GM12878 (cell line): ENCODE results near the gene GRAMD2B. TPM values are rescaled to one million over a fixed set of nuclear protein-coding genes. Genes with fewer than 3 reads are reported as not detected.

Experiments used
- ATAC-seq: fragments of 200-7000 bp; cut with Tn5 transposase; 3 replicates; pipeline ENCODE4 v1.9.1; 2020; ENCODE audit warnings: mild to moderate bottlenecking, moderate library complexity
- BruUV-seq: library from RNA; stranded (reverse); fragments of 400-500 nt; replicated peaks from 2 replicates; lab custom pipeline; 2021; lab: Mats Ljungman, UMichigan
- CTCF ChIA-PET: fragments of 300-600 bp; sonication (Branson Sonifier 250); formaldehyde crosslinking; extraction: SDS; loops from one replicate; lab custom pipeline; 2021; ENCODE audit warnings: inconsistent platforms; lab: Yijun Ruan, JAX
- POLR2A ChIA-PET: fragments of 350-600 bp; formaldehyde crosslinking; extraction: SDS; loops from one replicate; lab custom pipeline; 2021; ENCODE audit warnings: inconsistent platforms; lab: Charles Lee
- RAD21 ChIA-PET: fragments of 300-600 bp; sonication (Branson Sonifier 250); formaldehyde crosslinking; loops from one replicate; lab custom pipeline; 2023; ENCODE audit warnings: antibody characterized with exemption; ENCODE audit not compliant: unreplicated experiment; lab: Charles Lee
- SMC1A ChIA-PET: fragments of 300-600 bp; sonication (Branson Sonifier 250); formaldehyde crosslinking; loops from one replicate; lab custom pipeline; 2023; ENCODE audit not compliant: unreplicated experiment, uncharacterized antibody; lab: Charles Lee
- DNase-seq: peaks from one replicate; pipeline ENCODE4 v3.0.0-alpha.2; 2011; ENCODE audit warnings: low read depth, low spot score
- FAIRE-seq: peaks from 3 replicates; lab custom pipeline; 2011; peaks lifted over from hg19 to GRCh38; lab: Jason Lieb, UNC
- H2AFZ ChIP-seq: 2 replicates; pipeline ENCODE4 v1.6.0; 2011; ENCODE audit warnings: low read depth, low read length, control low read depth; ENCODE audit not compliant: control insufficient read depth
- H3K27ac ChIP-seq: 2 replicates; pipeline ENCODE4 v1.5.1; 2011; ENCODE audit warnings: control low read depth; ENCODE audit not compliant: control insufficient read depth, insufficient read depth
- H3K27me3 ChIP-seq, 2 experiments: replicated peaks in 1 of 2; 2 replicates each; pipeline versions ENCODE4 v1.6.0 to v1.6.1; 2011; ENCODE audit warnings: low read length in 1 of 2; ENCODE audit not compliant: control insufficient read depth in 2 of 2, insufficient read depth in 2 of 2
- H3K36me3 ChIP-seq, 2 experiments: 2 replicates each; pipeline ENCODE4 v1.5.1; 2011; ENCODE audit warnings: low read length in 1 of 2; ENCODE audit not compliant: control insufficient read depth in 2 of 2, insufficient read depth in 2 of 2
- H3K4me1 ChIP-seq: 2 replicates; pipeline ENCODE4 v1.6.1; 2011; ENCODE audit warnings: mild to moderate bottlenecking, low read length, moderate library complexity, mixed read lengths; ENCODE audit not compliant: control insufficient read depth, insufficient read depth
- H3K4me2 ChIP-seq: 2 replicates; pipeline ENCODE4 v1.6.0; 2011; ENCODE audit warnings: control low read depth; ENCODE audit not compliant: control insufficient read depth, insufficient read depth
- H3K4me3 ChIP-seq: fragments of 200-600 bp; sonication (generic); 2 replicates; pipeline ENCODE4 v1.5.1; 2016
- H3K79me2 ChIP-seq: 2 replicates; pipeline ENCODE4 v1.6.0; 2011; ENCODE audit warnings: low read length; ENCODE audit not compliant: control insufficient read depth, insufficient read depth
- H3K9ac ChIP-seq: 2 replicates; pipeline ENCODE4 v1.8.0; 2011; ENCODE audit warnings: low read length, control low read depth, mixed read lengths; ENCODE audit not compliant: control insufficient read depth, insufficient read depth
- H3K9me3 ChIP-seq: replicated peaks from 3 replicates; pipeline ENCODE4 v1.5.1; 2011; ENCODE audit warnings: mild to moderate bottlenecking, low read length; ENCODE audit not compliant: control insufficient read depth, insufficient read depth
- H4K20me1 ChIP-seq: 2 replicates; pipeline ENCODE4 v1.6.0; 2011; ENCODE audit not compliant: control insufficient read depth, insufficient read depth
- CREB1 ChIP-seq: IDR thresholded peaks from 2 replicates; pipeline ENCODE4 v1.6.1; 2012; ENCODE audit warnings: low read depth, mild to moderate bottlenecking, inconsistent platforms
- EP300 ChIP-seq, 2 experiments: fragments of 150-350 bp in 1 of 2; IDR thresholded peaks; 2 replicates each; pipeline ENCODE4 v1.6.1; 2011 to 2012; ENCODE audit warnings: low read depth in 2 of 2, low read length in 2 of 2, borderline replicate concordance in 1 of 2, improper control_type of control experiment in 1 of 2, inconsistent platforms in 1 of 2; ENCODE audit not compliant: control insufficient read depth in 1 of 2
- IRF4 ChIP-seq: IDR thresholded peaks from 2 replicates; pipeline ENCODE4 v1.6.1; 2011; ENCODE audit warnings: low read depth, low read length
- MYC ChIP-seq: IDR thresholded peaks from 2 replicates; pipeline ENCODE4 v1.6.1; 2011; ENCODE audit warnings: mild to moderate bottlenecking, low read length, moderate library complexity, inconsistent platforms; ENCODE audit not compliant: insufficient read depth, insufficient replicate concordance, insufficient read length, severe bottlenecking
- PKNOX1 ChIP-seq: fragments of 450-650 bp; IDR thresholded peaks from 2 replicates; pipeline ENCODE4 v1.6.1; 2016; ENCODE audit warnings: mild to moderate bottlenecking
- ZNF384 ChIP-seq: IDR thresholded peaks from 2 replicates; pipeline ENCODE4 v1.6.1; 2012; ENCODE audit warnings: low read depth, mild to moderate bottlenecking, low read length, improper control_type of control experiment, borderline replicate concordance
- WGBS: methylation state at CpG from one replicate; pipeline ENCODE4 v1.1.6; 2016; ENCODE audit warnings: low lambda C conversion rate; ENCODE audit not compliant: insufficient replicate concordance, insufficient coverage; ENCODE audit errors: missing lambda C conversion rate; 5-methylcytosine and 5-hydroxymethylcytosine counted together
- in situ Hi-C: fragments of 300-500 bp; cut with MboI; formaldehyde crosslinking; loops from 9 replicates; pipeline ENCODE4 v1.14.3; 2018; ENCODE audit warnings: mixed read lengths
- intact Hi-C: fragments of 100-400 bp; cut with micrococcal nuclease; formaldehyde crosslinking; loops from one replicate; pipeline ENCODE4 v1.14.2; 2022; ENCODE audit not compliant: unreplicated experiment
- polyA plus RNA-seq, 11 experiments: library from polyadenylated mRNA; depleted of rRNA in 4 of 11; unstranded in 6 of 11; stranded (reverse) in 5 of 11; fragments of >200 nt; fragmentation: Nextera tagmentation in 4 of 11; fragmentation: Illumina TruSeq in 1 of 11; extraction: Ambion mirVana in 4 of 11; extraction: Trizol in 1 of 11; gene quantifications; 1 replicate in 1 of 11; 2 replicates in 10 of 11; pipeline versions ENCODE4 v1.2.1 to v1.2.3, GENCODE V29; 2011 to 2016; ENCODE audit warnings: inconsistent platforms in 2 of 11, missing spikeins in 2 of 11, low read depth in 1 of 11
- total RNA-seq, 4 experiments: library from RNA; depleted of rRNA in 3 of 4; stranded (reverse); fragments of >200 nt in 3 of 4; fragmentation: Illumina TruSeq in 1 of 4; extraction: Trizol in 1 of 4; gene quantifications; 2 replicates each; pipeline versions ENCODE4 v1.2.1 to v1.2.3, GENCODE V29; 2013 to 2021
- TF ChIP-seq, protein P1 (sequence below): IDR thresholded peaks from 2 replicates; pipeline ENCODE4 v1.6.1; 2012; ENCODE audit warnings: low read depth, low read length, improper control_type of control experiment

The GRAMD2B gene
- total and polyA plus RNA-seq, 10 of the 15 experiments (the other 5 are each of a cell fraction or from before 2014, with no cell fraction given): 1.9 to 21.5 (median 8.4) TPM

- TF ChIP-seq CREB1 (no peak), IRF4 (no peak), MYC (no peak), EP300 (IDR thresholded peaks at IDR 0.05; ENCODE audit: borderline replicate concordance in 1 of 2, control insufficient read depth in 1 of 2, low read depth in 2 of 2, low read length in 2 of 2) (no peak), PKNOX1 (no peak), ZNF384 (no peak)
- TF ChIP-seq, protein P1, sequence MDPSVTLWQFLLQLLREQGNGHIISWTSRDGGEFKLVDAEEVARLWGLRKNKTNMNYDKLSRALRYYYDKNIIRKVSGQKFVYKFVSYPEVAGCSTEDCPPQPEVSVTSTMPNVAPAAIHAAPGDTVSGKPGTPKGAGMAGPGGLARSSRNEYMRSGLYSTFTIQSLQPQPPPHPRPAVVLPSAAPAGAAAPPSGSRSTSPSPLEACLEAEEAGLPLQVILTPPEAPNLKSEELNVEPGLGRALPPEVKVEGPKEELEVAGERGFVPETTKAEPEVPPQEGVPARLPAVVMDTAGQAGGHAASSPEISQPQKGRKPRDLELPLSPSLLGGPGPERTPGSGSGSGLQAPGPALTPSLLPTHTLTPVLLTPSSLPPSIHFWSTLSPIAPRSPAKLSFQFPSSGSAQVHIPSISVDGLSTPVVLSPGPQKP: no peak
- Histone ChIP-seq H3K4me2 (peak overlapping the region; percentile 71; the same call in 1 of the 2 replicates), H2AFZ (no peak overlapping the region), H3K4me3 (no peak overlapping the region), H3K9ac (no peak overlapping the region), H4K20me1 (no peaks in the 10 kb centered on the region), H3K27ac (no peak overlapping the region), H3K9me3 (no peaks in the 10 kb centered on the region), H3K4me1 (peaks cover 19% of the 10 kb centered on the region), H3K36me3 (no peaks in the 10 kb centered on the region), H3K79me2 (no peaks in the 10 kb centered on the region), H3K27me3 (no peaks in the 10 kb centered on the region)
- RAD21 ChIA-PET: interaction anchor here (1.2 to 1.3 kb wide), 2 partner anchors 12 to 38 kb away, joined by 4 to 6 read pairs; no protein-coding TSS in a partner anchor
- intact Hi-C loops: no loop called here
- 0% methylated on average over 1 of the region's 1 CpG for WGBS
- in situ Hi-C loops: no loop called here
- ATAC-seq: peak; percentile 24
- no peak for DNase-seq
- BruUV-seq: no TSS peak
- CTCF ChIA-PET: interaction anchor here (1.2 to 1.7 kb wide), 5 partner anchors 12 to 90 kb away, joined by 3 to 8 read pairs (median 4); no protein-coding TSS in a partner anchor
- SMC1A ChIA-PET: interaction anchor here (1.0 to 1.8 kb wide), 7 partner anchors 10 to 108 kb away, joined by 3 to 6 read pairs (median 4); no protein-coding TSS in a partner anchor
- FAIRE-seq: peak; percentile 64
- POLR2A ChIA-PET: interaction anchor here (1.0 to 1.6 kb wide), 2 partner anchors 12 to 105 kb away, joined by 4 to 5 read pairs; no protein-coding TSS in a partner anchor
These were observed 38.6 kb downstream of the GRAMD2B start for GRCh38 chr5:126461838-126462237.
